Measurements from ENCODE around the gene COL2A1. TPM values are rescaled to one million over a fixed set of nuclear protein-coding genes. Genes with fewer than 3 reads are reported as not detected.

Gene COL2A1
- total and polyA plus RNA-seq, 5 donors from 2014 or later: not detected

DNA sequence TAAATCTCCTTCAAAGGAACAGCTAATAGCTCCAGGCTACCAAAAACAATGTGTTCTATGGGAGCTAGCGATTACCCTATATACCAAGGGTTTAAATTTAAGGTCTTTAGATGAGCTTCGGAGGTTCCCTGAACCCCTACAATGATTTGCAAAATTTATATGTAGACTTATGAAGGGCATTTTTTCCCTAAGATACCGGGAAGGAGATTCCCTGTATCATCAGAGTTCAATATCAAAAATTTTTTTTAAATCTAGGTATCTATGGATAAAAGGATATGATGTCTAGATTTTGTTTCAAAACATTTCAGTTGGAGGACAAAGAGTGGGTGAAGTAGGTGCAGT is 17.9 kb upstream of the COL2A1 start:
- no peak for DNase-seq
- ATAC-seq (ENCODE audit: low read depth in 2 of 2): no peak
- Histone ChIP-seq H3K36me3 (ENCODE audit: control insufficient read depth, insufficient read depth, low read length) (no peaks in the 10 kb centered on the region), H3K9me3 (ENCODE audit: control insufficient read depth in 2 of 2, low read length in 2 of 2) (no peaks in the 10 kb centered on the region), H3K27ac (ENCODE audit: insufficient read depth, low read length, poor library complexity, severe bottlenecking) (no peak overlapping the region), H3K4me1 (ENCODE audit: control insufficient read depth, insufficient read depth, low read length, poor library complexity, severe bottlenecking) (no peaks in the 10 kb centered on the region), H3K4me3 (ENCODE audit: low read depth, low read length) (no peak overlapping the region), H3K27me3 (ENCODE audit: control insufficient read depth, insufficient read depth, low read length) (peaks cover 9% of the 10 kb centered on the region)
- no peaks in the 10 kb centered on the region for H3K4me1 Mint-ChIP-seq
- H3K27me3 Mint-ChIP-seq: peaks cover 32% of the 10 kb centered on the region
- H3K27ac Mint-ChIP-seq: no peak overlapping the region
- no peaks in the 10 kb centered on the region for H3K9me3 Mint-ChIP-seq
- H3K4me3 Mint-ChIP-seq: no peak overlapping the region
- no peaks in the 10 kb centered on the region for H3K36me3 Mint-ChIP-seq

DNA sequence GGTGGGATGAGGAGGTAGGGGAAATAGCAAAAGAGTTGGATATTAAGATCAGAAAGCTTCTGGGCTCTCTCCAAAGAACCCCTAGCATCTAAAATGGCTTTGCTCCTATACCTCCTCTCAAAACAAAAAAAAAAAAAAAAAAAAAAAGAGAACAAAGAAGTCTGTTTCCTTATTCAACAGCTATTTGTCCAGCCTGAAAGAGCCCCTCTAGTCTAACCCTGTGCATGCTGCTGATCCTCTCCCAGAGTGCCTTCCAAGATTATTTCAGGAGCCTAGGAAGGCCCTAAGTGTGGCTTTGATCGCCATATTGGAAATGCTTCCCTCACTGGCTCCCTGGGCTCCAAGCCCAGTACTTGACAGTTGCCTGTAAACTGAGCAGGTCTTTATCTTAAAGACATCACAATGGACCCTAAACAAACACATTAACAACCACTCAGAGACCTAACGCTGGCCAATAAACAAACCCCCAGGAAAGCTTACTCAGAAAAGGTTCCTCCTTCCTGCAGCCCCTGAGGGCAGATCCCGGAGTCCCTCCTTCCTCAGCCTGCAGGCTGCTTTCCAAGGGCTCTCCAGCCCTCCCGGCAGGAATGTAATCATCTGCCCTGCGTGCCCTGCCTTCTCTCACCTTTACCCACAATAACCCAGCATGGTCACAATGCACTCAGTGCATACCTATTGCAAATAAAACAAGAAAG is 17.4 kb upstream of the COL2A1 start:
- ATAC-seq (ENCODE audit: low read depth in 2 of 2) (no peak), DNase-seq (no peak)
- H3K27me3 ChIP-seq (ENCODE audit: control insufficient read depth, insufficient read depth, low read length): peaks cover 9% of the 10 kb centered on the region
- H3K4me1 ChIP-seq (ENCODE audit: control insufficient read depth, insufficient read depth, low read length, poor library complexity, severe bottlenecking): no peaks in the 10 kb centered on the region
- H3K27ac ChIP-seq (ENCODE audit: insufficient read depth, low read length, poor library complexity, severe bottlenecking): no peak overlapping the region
- Mint-ChIP-seq H3K27ac (no peak overlapping the region), H3K27me3 (peaks cover 32% of the 10 kb centered on the region), H3K36me3 (no peaks in the 10 kb centered on the region), H3K4me3 (no peak overlapping the region), H3K9me3 (no peaks in the 10 kb centered on the region), H3K4me1 (no peaks in the 10 kb centered on the region)
- H3K36me3 ChIP-seq (ENCODE audit: control insufficient read depth, insufficient read depth, low read length): no peaks in the 10 kb centered on the region
- no peak overlapping the region for H3K4me3 ChIP-seq (ENCODE audit: low read depth, low read length)
- no peaks in the 10 kb centered on the region for H3K9me3 ChIP-seq (ENCODE audit: control insufficient read depth in 2 of 2, low read length in 2 of 2)

DNA sequence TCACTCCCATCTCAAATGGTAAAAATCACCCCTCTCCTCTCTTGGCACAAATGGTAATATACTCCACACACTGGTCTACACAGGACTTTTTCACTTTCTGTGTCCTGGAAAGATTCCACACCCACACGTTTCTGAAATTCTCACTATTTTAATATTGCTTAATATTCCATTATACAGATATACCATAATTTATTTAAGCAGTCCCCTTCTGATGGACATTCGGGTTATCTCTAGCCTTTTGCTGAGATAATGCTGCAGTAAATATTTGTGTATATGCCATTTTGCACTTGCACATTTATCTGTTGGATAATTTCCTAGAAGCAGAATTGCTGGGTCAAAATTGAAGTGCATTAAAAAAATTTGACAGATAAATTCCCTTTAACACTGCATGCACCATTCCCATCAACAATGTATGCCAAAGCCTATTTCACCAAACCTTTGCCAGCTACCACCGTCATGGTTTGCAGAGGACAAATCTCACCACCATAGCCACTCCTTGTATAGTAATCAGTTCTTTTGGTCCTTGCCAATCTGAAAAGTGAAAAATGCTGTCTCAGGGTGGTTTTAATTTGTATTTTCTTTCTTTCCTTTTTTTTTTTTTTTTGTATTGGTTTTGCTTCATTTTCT is 15.5 kb upstream of the COL2A1 start:
- no peaks in the 10 kb centered on the region for H3K4me1 ChIP-seq (ENCODE audit: control insufficient read depth, insufficient read depth, low read length, poor library complexity, severe bottlenecking)
- Mint-ChIP-seq H3K4me3 (no peak overlapping the region), H3K36me3 (no peaks in the 10 kb centered on the region), H3K27me3 (peaks cover 32% of the 10 kb centered on the region), H3K27ac (no peak overlapping the region), H3K4me1 (no peaks in the 10 kb centered on the region), H3K9me3 (no peaks in the 10 kb centered on the region)
- ATAC-seq (ENCODE audit: low read depth in 2 of 2): no peak
- no peaks in the 10 kb centered on the region for H3K9me3 ChIP-seq (ENCODE audit: control insufficient read depth in 2 of 2, low read length in 2 of 2)
- DNase-seq: no peak
- H3K27ac ChIP-seq (ENCODE audit: insufficient read depth, low read length, poor library complexity, severe bottlenecking): no peak overlapping the region
- no peaks in the 10 kb centered on the region for H3K36me3 ChIP-seq (ENCODE audit: control insufficient read depth, insufficient read depth, low read length)
- no peak overlapping the region for H3K4me3 ChIP-seq (ENCODE audit: low read depth, low read length)
- peaks cover 21% of the 10 kb centered on the region for H3K27me3 ChIP-seq (ENCODE audit: control insufficient read depth, insufficient read depth, low read length)

DNA sequence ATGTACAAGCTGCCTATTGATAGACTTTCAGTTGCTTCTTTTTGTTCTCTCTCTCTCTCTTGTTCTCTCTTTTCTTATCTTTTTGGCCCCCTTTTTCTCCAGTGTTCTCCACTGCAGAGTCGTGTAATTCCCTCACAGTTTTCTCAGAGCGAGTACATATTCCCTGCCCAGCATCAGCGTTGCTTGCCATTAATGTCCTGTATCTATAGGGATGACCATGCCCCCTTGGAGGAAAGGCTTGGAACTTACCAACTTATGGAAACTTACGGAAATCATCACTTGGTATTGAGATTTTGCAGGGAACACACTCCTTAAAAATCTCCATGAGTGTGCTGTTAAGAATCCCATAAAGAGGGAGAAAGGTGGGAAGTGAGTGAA is 14.3 kb upstream of the COL2A1 start:
- H3K36me3 ChIP-seq (ENCODE audit: control insufficient read depth, insufficient read depth, low read length): no peaks in the 10 kb centered on the region
- Mint-ChIP-seq H3K27me3 (peaks cover 32% of the 10 kb centered on the region), H3K27ac (peak overlapping the region in 1 of 3 donors; percentile 3), H3K4me3 (no peak overlapping the region), H3K9me3 (no peaks in the 10 kb centered on the region), H3K4me1 (no peaks in the 10 kb centered on the region), H3K36me3 (no peaks in the 10 kb centered on the region)
- no peaks in the 10 kb centered on the region for H3K9me3 ChIP-seq (ENCODE audit: control insufficient read depth in 2 of 2, low read length in 2 of 2)
- ATAC-seq (ENCODE audit: low read depth in 2 of 2) (no peak), DNase-seq (no peak)
- H3K4me3 ChIP-seq (ENCODE audit: low read depth, low read length): no peak overlapping the region
- no peaks in the 10 kb centered on the region for H3K4me1 ChIP-seq (ENCODE audit: control insufficient read depth, insufficient read depth, low read length, poor library complexity, severe bottlenecking)
- no peak overlapping the region for H3K27ac ChIP-seq (ENCODE audit: insufficient read depth, low read length, poor library complexity, severe bottlenecking)
- H3K27me3 ChIP-seq (ENCODE audit: control insufficient read depth, insufficient read depth, low read length): peaks cover 23% of the 10 kb centered on the region

DNA sequence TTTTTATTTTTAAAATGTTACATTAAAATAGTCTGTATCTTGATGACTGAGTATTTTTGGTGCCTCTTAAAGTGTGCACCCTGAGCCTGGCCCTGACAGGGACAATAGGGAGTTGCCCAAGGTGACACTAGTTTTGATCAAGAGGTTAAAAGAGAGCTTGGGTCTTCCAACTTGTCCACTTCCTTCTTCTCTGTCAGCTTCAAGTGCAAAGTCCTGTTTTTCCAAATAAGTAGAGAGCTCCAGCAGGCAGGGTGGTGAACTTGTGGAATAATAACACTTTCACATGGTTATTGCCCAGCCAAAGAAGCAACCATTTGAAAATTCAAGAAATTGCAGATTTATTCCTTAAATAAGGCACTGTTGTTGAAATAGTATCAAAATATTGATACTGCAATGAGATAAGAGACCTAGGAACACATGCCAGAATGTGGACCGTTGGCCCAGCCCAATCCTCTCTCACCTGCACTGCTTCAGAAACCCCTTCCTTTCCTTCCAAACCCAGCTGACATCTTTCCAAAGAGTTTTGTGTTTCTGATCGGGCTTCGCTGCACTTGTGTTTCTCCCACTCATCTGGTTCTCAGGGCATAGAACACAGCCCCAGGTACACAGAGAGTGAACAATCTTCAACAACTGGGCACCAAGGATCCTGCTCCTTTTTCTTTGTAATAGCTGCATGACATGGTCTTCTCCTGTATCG is 13.8 kb upstream of the COL2A1 start:
- Histone ChIP-seq H3K4me3 (ENCODE audit: low read depth, low read length) (no peak overlapping the region), H3K36me3 (ENCODE audit: control insufficient read depth, insufficient read depth, low read length) (no peaks in the 10 kb centered on the region), H3K4me1 (ENCODE audit: control insufficient read depth, insufficient read depth, low read length, poor library complexity, severe bottlenecking) (no peaks in the 10 kb centered on the region), H3K27me3 (ENCODE audit: control insufficient read depth, insufficient read depth, low read length) (peaks cover 23% of the 10 kb centered on the region), H3K27ac (ENCODE audit: insufficient read depth, low read length, poor library complexity, severe bottlenecking) (no peak overlapping the region), H3K9me3 (ENCODE audit: control insufficient read depth in 2 of 2, low read length in 2 of 2) (no peaks in the 10 kb centered on the region)
- Mint-ChIP-seq H3K9me3 (no peaks in the 10 kb centered on the region), H3K4me1 (no peaks in the 10 kb centered on the region), H3K27me3 (peaks cover 31% of the 10 kb centered on the region), H3K27ac (no peak overlapping the region), H3K4me3 (no peak overlapping the region), H3K36me3 (no peaks in the 10 kb centered on the region)
- ATAC-seq (ENCODE audit: low read depth in 2 of 2) (no peak), DNase-seq (no peak)

DNA sequence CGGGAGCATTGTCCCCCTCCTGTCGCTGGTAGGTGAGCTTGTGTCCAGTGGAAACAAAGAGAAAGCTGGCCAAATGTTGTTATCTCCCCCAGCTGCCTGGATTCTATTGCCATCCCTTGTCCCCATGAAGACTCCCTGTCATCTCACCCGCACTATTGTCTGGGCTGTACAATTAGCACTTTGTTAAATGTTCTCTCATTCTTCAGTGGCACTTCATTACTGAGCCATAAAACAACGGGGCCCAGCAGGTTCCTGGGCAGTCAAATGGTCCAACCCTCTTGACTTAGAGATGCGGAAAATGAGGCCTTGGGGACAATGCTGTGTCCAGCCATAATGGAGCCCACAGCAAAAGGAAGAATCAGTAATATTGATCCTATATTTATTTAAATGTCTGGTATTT is 13.2 kb upstream of the COL2A1 start:
- H3K27ac Mint-ChIP-seq: no peak overlapping the region
- no peaks in the 10 kb centered on the region for H3K36me3 Mint-ChIP-seq
- Histone ChIP-seq H3K27me3 (ENCODE audit: control insufficient read depth, insufficient read depth, low read length) (peaks cover 22% of the 10 kb centered on the region), H3K9me3 (ENCODE audit: control insufficient read depth in 2 of 2, low read length in 2 of 2) (no peaks in the 10 kb centered on the region), H3K4me1 (ENCODE audit: control insufficient read depth, insufficient read depth, low read length, poor library complexity, severe bottlenecking) (no peaks in the 10 kb centered on the region), H3K27ac (ENCODE audit: insufficient read depth, low read length, poor library complexity, severe bottlenecking) (no peak overlapping the region), H3K4me3 (ENCODE audit: low read depth, low read length) (no peak overlapping the region), H3K36me3 (ENCODE audit: control insufficient read depth, insufficient read depth, low read length) (no peaks in the 10 kb centered on the region)
- no peak for DNase-seq
- ATAC-seq (ENCODE audit: low read depth in 2 of 2): no peak
- H3K27me3 Mint-ChIP-seq: peaks cover 33% of the 10 kb centered on the region
- no peak overlapping the region for H3K4me3 Mint-ChIP-seq
- H3K4me1 Mint-ChIP-seq: no peaks in the 10 kb centered on the region
- H3K9me3 Mint-ChIP-seq: no peaks in the 10 kb centered on the region

DNA sequence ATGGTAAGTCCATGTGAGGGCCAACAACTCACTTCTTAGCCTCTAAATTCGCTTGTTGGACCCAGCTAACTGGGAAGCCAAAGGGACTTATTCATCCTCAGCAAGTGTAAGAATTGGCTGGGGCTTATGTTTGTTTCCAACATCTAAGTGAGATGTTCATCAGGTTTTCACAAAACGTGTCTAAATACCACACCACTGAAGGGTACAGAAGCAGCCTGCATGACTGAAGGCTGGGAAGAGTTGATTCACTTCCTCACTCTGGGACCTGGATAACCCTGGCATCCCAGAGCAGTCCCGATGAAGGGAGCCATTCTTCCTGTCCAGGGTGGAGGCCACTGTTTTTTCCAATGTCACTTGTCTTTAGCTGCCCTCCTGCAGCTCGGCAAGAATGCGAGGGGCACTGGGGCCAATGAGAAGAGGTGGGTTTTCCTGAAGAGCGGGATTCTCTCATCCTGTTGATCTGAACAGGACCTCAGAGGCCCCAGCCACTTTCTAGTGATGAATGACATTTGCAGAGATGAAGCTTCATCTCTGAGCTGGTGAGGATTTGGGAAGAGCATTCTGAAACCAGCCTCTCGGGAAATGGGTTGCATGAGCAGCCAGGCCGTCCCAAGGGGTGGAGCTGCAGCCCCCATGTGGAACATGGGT is 12.2 kb upstream of the COL2A1 start:
- no peak overlapping the region for H3K27ac Mint-ChIP-seq

More for the DNA sequence above, 12.2 kb upstream of the COL2A1 start:
- Histone ChIP-seq H3K27ac (ENCODE audit: insufficient read depth, low read length, poor library complexity, severe bottlenecking) (no peak overlapping the region), H3K4me3 (ENCODE audit: low read depth, low read length) (no peak overlapping the region), H3K27me3 (ENCODE audit: control insufficient read depth, insufficient read depth, low read length) (peaks cover 21% of the 10 kb centered on the region), H3K36me3 (ENCODE audit: control insufficient read depth, insufficient read depth, low read length) (no peaks in the 10 kb centered on the region), H3K4me1 (ENCODE audit: control insufficient read depth, insufficient read depth, low read length, poor library complexity, severe bottlenecking) (no peaks in the 10 kb centered on the region), H3K9me3 (ENCODE audit: control insufficient read depth in 2 of 2, low read length in 2 of 2) (no peaks in the 10 kb centered on the region)
- Mint-ChIP-seq H3K4me1 (no peaks in the 10 kb centered on the region), H3K4me3 (no peak overlapping the region), H3K27me3 (peaks cover 36% of the 10 kb centered on the region), H3K9me3 (peaks cover 0 to 2% (median 0%) of the 10 kb centered on the region in 7 donors), H3K36me3 (no peaks in the 10 kb centered on the region)
- no peak for DNase-seq
- ATAC-seq (ENCODE audit: low read depth in 2 of 2): no peak
